ENCODE results near the gene COL11A2.
"Not testable (repeated sequence)": the region's sequence is repeated elsewhere in the genome, so short reads cannot be mapped to it uniquely, and the experiment has no call there.

COL11A2 gene

GRCh38 chr6:33192105-33192646 lies at the start of gene COL11A2:
Gene COL11A2, minus strand, starts transcription at chr6:33192467. Its CDS starts 227 bp downstream, at chr6:33192240.
- DNase-seq = no peak

- DNase-seq = no peak
Measured at GRCh38 chr6:33241968-33242367, 49.7 kb upstream of the COL11A2 start.

GRCh38 chr6:33237741-33238140 lies 45.5 kb upstream of the COL11A2 start:
- no peak for DNase-seq

- DNase-seq = no peak
Measured at GRCh38 chr6:33236852-33237251, 44.6 kb upstream of the COL11A2 start.

- DNase-seq = no peak
Measured at GRCh38 chr6:33236328-33236727, 44.1 kb upstream of the COL11A2 start.

GRCh38 chr6:33235221-33235634 lies 43.0 kb upstream of the COL11A2 start:
- DNase-seq = peak; percentile 95

GRCh38 chr6:33226503-33227120 lies 34.3 kb upstream of the COL11A2 start:
- not testable (repeated sequence) for DNase-seq

- DNase-seq = no peak
Measured at GRCh38 chr6:33217681-33218080, 25.4 kb upstream of the COL11A2 start.

- no peak for DNase-seq
Measured at GRCh38 chr6:33217246-33217645, 25.0 kb upstream of the COL11A2 start.

GRCh38 chr6:33216117-33216649 lies 23.9 kb upstream of the COL11A2 start:
- no peak for DNase-seq

GRCh38 chr6:33215271-33216116 lies 23.2 kb upstream of the COL11A2 start:
- no peak for DNase-seq

- no peak for DNase-seq
Measured at GRCh38 chr6:33213989-33214335, 21.7 kb upstream of the COL11A2 start.

GRCh38 chr6:33213166-33213988 lies 21.1 kb upstream of the COL11A2 start:
- DNase-seq = peak; percentile 48

GRCh38 chr6:33212857-33213165 lies 20.5 kb upstream of the COL11A2 start:
- peak; percentile 44 for DNase-seq

- DNase-seq = no peak
Measured at GRCh38 chr6:33211666-33212422, 19.6 kb upstream of the COL11A2 start.

- DNase-seq = no peak
Measured at GRCh38 chr6:33211136-33211535, 18.9 kb upstream of the COL11A2 start.

GRCh38 chr6:33209856-33210255 lies 17.6 kb upstream of the COL11A2 start:
- no peak for DNase-seq

- peak; percentile 81 for DNase-seq
Measured at GRCh38 chr6:33208091-33208967, 16.1 kb upstream of the COL11A2 start, which contains the start of gene RING1. Gene RING1, plus strand, starts transcription at chr6:33208500. Its CDS starts 323 bp downstream, at chr6:33208823.

- DNase-seq = no peak
Measured at GRCh38 chr6:33207552-33208090, 15.4 kb upstream of the COL11A2 start.

GRCh38 chr6:33206864-33207551 lies 14.7 kb upstream of the COL11A2 start:
- no peak for DNase-seq

Data from NCI-H2171 treated with DMSO at 0.1 percent for 48 hours (cell line).